ENCODE measurements around the gene DCK. TPM values are rescaled to one million over a fixed set of nuclear protein-coding genes. Genes with fewer than 3 reads are reported as not detected.
A peak's percentile ranks its signal among the peaks of the same experiment; 100 is the strongest.
"Not testable (repeated sequence)": the region's sequence is repeated elsewhere in the genome, so short reads cannot be mapped to it uniquely, and the experiment has no call there.

DCK gene
- total and polyA plus RNA-seq, 2 experiments from 2014 or later = 16.9 to 25.1 TPM

DNA sequence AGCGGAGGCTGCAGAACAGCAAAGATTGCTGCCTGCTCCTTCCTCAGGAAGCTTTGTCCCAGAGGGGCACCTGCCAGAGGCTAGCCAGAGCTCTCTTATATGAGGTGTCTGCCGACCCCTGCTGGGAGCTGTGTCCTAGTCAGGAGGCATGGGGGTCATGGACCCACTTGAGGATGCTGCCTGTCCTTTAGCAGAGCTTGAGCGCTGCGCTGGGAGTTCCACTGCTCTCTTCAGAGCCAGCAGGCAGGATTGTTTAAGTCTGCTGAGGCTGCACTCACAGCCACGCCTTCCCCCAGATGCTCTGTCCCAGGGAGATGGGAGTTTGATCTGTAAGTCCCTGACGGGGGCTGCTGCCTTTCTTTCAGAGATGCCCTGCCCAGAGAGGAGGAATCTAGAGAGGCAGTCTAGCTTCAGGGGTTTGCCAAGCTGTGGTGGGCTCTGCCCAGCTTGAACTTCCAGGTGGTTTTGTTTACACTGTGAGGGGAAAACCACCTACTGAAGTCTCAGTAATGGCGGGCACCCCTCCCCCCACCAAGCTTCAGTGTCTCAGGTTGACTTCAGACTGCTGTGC lies 10.9 kb downstream of the DCK start (continued):
- TF ChIP-seq, protein P1, sequence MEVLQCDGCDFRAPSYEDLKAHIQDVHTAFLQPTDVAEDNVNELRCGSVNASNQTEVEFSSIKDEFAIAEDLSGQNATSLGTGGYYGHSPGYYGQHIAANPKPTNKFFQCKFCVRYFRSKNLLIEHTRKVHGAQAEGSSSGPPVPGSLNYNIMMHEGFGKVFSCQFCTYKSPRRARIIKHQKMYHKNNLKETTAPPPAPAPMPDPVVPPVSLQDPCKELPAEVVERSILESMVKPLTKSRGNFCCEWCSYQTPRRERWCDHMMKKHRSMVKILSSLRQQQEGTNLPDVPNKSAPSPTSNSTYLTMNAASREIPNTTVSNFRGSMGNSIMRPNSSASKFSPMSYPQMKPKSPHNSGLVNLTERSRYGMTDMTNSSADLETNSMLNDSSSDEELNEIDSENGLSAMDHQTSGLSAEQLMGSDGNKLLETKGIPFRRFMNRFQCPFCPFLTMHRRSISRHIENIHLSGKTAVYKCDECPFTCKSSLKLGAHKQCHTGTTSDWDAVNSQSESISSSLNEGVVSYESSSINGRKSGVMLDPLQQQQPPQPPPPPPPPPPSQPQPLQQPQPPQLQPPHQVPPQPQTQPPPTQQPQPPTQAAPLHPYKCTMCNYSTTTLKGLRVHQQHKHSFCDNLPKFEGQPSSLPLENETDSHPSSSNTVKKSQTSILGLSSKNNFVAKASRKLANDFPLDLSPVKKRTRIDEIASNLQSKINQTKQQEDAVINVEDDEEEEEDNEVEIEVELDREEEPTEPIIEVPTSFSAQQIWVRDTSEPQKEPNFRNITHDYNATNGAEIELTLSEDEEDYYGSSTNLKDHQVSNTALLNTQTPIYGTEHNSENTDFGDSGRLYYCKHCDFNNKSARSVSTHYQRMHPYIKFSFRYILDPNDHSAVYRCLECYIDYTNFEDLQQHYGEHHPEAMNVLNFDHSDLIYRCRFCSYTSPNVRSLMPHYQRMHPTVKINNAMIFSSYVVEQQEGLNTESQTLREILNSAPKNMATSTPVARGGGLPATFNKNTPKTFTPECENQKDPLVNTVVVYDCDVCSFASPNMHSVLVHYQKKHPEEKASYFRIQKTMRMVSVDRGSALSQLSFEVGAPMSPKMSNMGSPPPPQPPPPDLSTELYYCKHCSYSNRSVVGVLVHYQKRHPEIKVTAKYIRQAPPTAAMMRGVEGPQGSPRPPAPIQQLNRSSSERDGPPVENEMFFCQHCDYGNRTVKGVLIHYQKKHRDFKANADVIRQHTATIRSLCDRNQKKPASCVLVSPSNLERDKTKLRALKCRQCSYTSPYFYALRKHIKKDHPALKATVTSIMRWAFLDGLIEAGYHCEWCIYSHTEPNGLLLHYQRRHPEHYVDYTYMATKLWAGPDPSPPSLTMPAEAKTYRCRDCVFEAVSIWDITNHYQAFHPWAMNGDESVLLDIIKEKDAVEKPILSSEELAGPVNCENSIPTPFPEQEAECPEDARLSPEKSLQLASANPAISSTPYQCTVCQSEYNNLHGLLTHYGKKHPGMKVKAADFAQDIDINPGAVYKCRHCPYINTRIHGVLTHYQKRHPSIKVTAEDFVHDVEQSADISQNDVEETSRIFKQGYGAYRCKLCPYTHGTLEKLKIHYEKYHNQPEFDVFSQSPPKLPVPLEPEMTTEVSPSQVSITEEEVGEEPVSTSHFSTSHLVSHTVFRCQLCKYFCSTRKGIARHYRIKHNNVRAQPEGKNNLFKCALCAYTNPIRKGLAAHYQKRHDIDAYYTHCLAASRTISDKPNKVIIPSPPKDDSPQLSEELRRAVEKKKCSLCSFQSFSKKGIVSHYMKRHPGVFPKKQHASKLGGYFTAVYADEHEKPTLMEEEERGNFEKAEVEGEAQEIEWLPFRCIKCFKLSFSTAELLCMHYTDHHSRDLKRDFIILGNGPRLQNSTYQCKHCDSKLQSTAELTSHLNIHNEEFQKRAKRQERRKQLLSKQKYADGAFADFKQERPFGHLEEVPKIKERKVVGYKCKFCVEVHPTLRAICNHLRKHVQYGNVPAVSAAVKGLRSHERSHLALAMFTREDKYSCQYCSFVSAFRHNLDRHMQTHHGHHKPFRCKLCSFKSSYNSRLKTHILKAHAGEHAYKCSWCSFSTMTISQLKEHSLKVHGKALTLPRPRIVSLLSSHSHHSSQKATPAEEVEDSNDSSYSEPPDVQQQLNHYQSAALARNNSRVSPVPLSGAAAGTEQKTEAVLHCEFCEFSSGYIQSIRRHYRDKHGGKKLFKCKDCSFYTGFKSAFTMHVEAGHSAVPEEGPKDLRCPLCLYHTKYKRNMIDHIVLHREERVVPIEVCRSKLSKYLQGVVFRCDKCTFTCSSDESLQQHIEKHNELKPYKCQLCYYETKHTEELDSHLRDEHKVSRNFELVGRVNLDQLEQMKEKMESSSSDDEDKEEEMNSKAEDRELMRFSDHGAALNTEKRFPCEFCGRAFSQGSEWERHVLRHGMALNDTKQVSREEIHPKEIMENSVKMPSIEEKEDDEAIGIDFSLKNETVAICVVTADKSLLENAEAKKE (CRISPR knock-in tag; IDR thresholded peaks at IDR 0.05) = no peak; the same call in 1 of the 2 replicates

DNA sequence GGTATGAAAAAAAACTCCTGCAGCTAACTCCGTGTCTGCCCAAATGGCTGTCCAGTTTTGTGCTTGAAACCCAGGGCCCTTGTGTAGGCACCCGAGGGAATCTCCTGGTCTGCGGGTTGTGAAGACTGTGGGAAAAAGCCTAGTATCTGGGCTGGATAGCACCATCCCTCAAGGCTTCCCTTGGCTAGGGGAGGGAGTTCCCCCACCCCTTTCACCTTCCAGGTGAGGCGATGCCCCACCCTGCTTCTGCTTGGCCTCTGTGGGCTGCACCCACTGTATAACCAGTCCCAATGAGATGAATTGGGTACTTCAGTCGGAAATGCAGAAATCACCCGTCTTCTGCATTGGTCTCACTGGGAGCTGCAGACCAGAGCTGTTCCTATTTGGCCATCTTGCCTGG lies 11.6 kb downstream of the DCK start:
- not testable (repeated sequence) for H3K27me3 ChIP-seq (ENCODE audit: insufficient read depth); DNase-seq (ENCODE audit: low spot score); H3K9me2 ChIP-seq (ENCODE audit: insufficient read depth); H2AFZ ChIP-seq; H3K27me3 Mint-ChIP-seq (ENCODE audit: insufficient read depth, low read depth, poor library complexity); H3K36me3 ChIP-seq (ENCODE audit: insufficient read depth); H3K27ac ChIP-seq (ENCODE audit: low read depth); H3F3A ChIP-seq (replicated peaks; ENCODE audit: low read depth)
- peaks cover 36% of the 10 kb centered on the region for H3K4me1 ChIP-seq (ENCODE audit: insufficient read depth)
- Mint-ChIP-seq H3K9me3 (peaks cover 22% of the 10 kb centered on the region; the same call in 2 of the 3 replicates), H3K4me1 (peaks cover 49% of the 10 kb centered on the region), H3K4me3 (peak overlapping the region; percentile 30; the same call in 2 of the 3 replicates), H3K36me3 (ENCODE audit: low read depth) (peaks cover 34% of the 10 kb centered on the region), H3K27ac (0 out of 2 replicates have a peak overlapping the region, but pooled peaks have one; percentile 66)
- H3K4me2 ChIP-seq = peak overlapping the region; percentile 74
- peaks cover 15% of the 10 kb centered on the region for H4K20me1 ChIP-seq (replicated peaks; ENCODE audit: insufficient read depth)
- peak overlapping the region; percentile 38; the same call in 1 of the 2 replicates for H3K4me3 ChIP-seq
- ATAC-seq = peak; percentile 67
- H3K79me2 ChIP-seq (replicated peaks; ENCODE audit: insufficient read depth) = peaks cover 81% of the 10 kb centered on the region

DNA sequence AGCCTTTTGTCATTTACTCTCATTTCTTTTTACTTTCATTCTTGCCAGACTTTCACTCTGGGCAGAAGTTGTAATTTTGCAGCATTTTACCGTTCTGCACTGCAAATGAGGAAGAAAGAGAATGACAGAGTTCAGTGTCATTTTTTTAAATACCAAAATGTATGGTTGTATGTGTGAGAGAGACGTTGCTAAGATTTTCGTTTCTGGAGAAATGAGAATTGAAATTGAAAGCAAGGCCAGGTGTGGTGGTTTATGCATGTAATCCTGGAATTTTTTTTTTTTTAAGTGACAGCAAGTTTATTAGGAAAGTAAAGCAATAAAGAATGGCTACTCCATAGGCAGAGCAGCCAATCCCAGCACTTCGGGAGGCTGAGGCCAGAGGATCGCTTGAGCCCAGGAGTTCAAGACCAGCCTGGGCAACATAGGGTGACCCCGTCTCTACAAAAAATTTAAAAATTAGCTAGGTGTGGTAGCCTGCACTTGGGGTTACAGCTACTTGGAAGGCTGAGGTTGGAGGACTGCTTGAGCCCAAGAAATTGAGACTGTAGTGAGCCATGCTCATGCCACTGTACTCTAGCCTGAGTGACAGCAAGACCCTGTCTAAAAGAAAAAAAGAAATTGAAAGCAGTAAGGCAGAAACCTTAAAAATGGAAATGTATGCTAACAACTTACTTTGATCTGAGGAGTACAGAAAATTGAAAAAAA lies 12.9 kb downstream of the DCK start:
- H3K4me3 Mint-ChIP-seq = no peak overlapping the region
- H3K27ac ChIP-seq (ENCODE audit: low read depth) = no peak overlapping the region
- no peak overlapping the region for H3K27ac Mint-ChIP-seq
- DNase-seq (ENCODE audit: low spot score) (no peak), ATAC-seq (no peak)
- no peaks in the 10 kb centered on the region for H3F3A ChIP-seq (replicated peaks; ENCODE audit: low read depth)
- no peaks in the 10 kb centered on the region; the same call in 1 of the 2 replicates for H3K36me3 ChIP-seq (ENCODE audit: insufficient read depth)
- H3K9me2 ChIP-seq (ENCODE audit: insufficient read depth) = no peaks in the 10 kb centered on the region
- H3K79me2 ChIP-seq (replicated peaks; ENCODE audit: insufficient read depth) = peaks cover 76% of the 10 kb centered on the region
- peaks cover 9% of the 10 kb centered on the region; the same call in 2 of the 3 replicates for H3K9me3 Mint-ChIP-seq
- no peak overlapping the region for H2AFZ ChIP-seq
- peaks cover 26% of the 10 kb centered on the region for H3K36me3 Mint-ChIP-seq (ENCODE audit: low read depth)
- H3K4me3 ChIP-seq = no peak overlapping the region
- peaks cover 50% of the 10 kb centered on the region for H3K4me1 Mint-ChIP-seq
- H3K4me1 ChIP-seq (ENCODE audit: insufficient read depth) = peaks cover 36% of the 10 kb centered on the region
- peaks cover 13% of the 10 kb centered on the region for H4K20me1 ChIP-seq (replicated peaks; ENCODE audit: insufficient read depth)
- H3K27me3 ChIP-seq (ENCODE audit: insufficient read depth) = no peaks in the 10 kb centered on the region
- H3K27me3 Mint-ChIP-seq (ENCODE audit: insufficient read depth, low read depth, poor library complexity) = peaks cover 7% of the 10 kb centered on the region
- no peak overlapping the region for H3K4me2 ChIP-seq
- TF ChIP-seq NANOG (IDR thresholded peaks at IDR 0.05; ENCODE audit: borderline replicate concordance) (no peak), POLR2AphosphoS5 (IDR thresholded peaks at IDR 0.05; ENCODE audit: low read depth) (no peak), EZH2phosphoT487 (IDR thresholded peaks at IDR 0.05; ENCODE audit: unreplicated experiment) (no peak), EZH2 (IDR thresholded peaks at IDR 0.05; ENCODE audit: low read depth, unreplicated experiment) (no peak)
- TF ChIP-seq, protein P2, sequence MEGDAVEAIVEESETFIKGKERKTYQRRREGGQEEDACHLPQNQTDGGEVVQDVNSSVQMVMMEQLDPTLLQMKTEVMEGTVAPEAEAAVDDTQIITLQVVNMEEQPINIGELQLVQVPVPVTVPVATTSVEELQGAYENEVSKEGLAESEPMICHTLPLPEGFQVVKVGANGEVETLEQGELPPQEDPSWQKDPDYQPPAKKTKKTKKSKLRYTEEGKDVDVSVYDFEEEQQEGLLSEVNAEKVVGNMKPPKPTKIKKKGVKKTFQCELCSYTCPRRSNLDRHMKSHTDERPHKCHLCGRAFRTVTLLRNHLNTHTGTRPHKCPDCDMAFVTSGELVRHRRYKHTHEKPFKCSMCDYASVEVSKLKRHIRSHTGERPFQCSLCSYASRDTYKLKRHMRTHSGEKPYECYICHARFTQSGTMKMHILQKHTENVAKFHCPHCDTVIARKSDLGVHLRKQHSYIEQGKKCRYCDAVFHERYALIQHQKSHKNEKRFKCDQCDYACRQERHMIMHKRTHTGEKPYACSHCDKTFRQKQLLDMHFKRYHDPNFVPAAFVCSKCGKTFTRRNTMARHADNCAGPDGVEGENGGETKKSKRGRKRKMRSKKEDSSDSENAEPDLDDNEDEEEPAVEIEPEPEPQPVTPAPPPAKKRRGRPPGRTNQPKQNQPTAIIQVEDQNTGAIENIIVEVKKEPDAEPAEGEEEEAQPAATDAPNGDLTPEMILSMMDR (conservative IDR thresholded peaks at IDR 0.05; ENCODE audit: low read depth in 2 of 2) = no peak
- TF ChIP-seq, protein P3, sequence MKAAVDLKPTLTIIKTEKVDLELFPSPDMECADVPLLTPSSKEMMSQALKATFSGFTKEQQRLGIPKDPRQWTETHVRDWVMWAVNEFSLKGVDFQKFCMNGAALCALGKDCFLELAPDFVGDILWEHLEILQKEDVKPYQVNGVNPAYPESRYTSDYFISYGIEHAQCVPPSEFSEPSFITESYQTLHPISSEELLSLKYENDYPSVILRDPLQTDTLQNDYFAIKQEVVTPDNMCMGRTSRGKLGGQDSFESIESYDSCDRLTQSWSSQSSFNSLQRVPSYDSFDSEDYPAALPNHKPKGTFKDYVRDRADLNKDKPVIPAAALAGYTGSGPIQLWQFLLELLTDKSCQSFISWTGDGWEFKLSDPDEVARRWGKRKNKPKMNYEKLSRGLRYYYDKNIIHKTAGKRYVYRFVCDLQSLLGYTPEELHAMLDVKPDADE (IDR thresholded peaks at IDR 0.05) = no peak
